Hematopoietic multipotent progenitor cell treated with erythropoietin and hydrocortisone succinate and interleukin-3 and kit ligand, for 8 days (in vitro differentiated cells): ENCODE measurements around the gene DNPH1.

Source experiments
- DNase-seq: peaks from one replicate; pipeline ENCODE4 v3.0.0-alpha.2; 2015

The DNPH1 gene

DNA sequence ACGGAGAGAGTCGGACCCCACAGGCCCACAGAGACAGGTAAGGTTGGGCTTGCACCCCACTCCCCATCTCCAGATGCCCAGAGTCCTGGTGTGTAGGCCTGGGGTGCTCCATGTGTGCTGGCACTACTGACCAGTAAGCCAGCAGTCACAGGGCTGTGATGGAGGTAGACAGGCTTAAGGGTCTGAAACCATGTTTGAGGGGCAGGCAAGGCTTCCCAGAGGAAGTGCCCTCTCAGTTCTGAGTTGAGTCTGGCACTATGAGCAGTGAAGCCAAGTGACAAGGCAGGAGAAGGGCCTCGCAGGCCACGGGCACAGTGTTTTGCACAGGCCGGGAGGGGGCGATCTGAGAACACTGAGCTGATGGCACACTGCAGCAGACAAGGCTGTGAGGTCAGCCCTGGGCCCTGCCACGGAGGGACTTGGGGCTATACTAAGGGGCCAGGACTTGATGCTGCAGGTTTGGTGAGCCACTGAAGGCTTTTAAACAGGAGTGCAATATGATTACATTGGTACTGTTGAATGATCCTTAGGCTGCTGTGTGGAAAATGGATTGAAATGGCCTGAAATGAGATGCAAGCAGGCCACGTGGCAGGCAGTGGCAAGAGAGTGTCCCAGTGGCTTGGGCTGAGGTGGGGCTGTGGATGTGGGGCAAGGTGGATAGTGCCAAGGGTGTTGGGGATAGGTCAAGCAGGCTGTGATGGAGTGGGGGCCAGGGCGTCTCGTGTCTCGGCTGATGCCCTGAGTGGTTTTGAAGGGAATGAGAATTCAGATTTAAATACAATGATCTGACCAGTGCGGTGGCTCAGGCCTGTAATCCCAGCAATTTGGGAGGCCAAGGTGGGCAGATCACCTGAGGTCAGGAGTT lies 34.3 kb upstream of the DNPH1 start:
- peak; percentile 78 for DNase-seq

DNA sequence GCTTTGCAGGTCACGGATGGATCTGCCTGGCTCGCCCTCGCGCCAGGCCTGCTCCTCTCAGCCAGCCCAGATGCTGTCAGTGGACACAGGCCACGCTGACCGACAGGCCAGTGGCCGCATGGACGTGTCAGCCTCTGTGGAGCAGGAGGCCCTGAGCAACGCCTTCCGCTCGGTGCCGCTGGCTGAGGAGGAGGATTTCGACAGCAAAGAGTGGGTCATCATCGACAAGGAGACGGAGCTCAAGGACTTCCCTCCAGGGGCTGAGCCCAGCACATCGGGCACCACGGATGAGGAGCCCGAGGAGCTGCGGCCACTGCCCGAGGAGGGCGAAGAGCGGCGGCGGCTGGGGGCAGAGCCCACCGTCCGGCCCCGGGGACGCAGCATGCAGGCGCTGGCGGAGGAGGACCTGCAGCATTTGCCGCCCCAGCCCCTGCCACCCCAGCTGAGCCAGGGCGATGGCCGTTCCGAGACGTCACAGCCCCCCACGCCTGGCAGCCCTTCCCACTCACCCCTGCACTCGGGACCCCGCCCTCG lies 33.6 kb upstream of the DNPH1 start:
- no peak for DNase-seq

DNA sequence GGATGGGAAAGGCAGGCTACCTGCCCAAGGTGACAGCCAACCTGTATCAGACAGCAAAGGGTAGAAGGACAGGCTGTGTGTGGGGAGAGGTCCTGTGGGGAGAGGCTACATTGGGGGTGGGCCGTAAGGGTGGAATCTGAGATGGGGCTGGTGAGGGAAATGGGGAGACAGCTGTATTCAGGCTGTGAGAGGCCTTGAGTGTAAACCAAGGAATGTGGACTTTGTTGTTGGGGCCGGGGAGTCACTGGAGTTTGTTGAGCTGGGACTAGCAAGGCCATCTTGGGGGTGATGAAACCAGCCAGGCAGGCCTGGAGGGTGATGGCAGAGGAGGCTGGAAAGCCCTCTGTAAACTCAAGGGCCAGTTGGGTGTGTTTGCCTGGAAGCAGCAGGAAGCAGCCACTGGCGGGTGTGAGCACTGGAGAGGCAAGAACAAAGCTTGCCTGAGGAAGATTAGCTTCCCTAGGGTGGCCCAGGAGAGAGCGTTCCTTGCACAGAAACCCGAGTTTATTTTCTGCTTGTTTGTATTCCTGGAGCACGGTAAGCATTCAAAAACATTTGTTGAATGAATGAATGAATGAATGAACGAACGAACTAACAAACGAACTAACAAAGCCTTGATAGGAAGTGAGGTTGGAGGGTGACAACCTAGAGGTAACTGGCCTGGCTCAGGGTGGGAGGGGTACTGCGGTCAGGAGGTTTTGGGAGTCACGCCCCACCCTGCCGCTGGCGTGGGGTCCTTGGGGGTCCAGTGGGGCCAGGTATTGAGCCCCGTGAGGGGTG lies 32.9 kb upstream of the DNPH1 start:
- no peak for DNase-seq

DNA sequence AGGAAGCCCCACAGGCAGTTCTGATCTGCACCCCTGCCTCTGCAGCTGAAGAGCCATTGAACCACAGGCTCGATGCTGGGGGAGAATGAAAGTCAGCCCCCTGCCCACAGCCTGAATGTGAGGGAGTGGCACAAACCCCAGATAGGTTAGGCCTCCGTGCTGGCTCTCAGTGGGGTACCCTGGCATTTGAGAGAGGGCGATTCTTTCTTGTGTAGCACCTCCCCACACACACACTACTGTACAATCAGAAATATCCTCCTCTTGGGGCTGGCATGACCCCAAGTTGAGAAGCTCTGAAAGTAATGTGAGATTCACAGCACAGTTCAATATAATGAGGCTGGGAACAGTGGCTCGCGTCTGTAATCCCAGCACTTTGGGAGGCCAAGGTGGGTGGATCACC lies 31.9 kb upstream of the DNPH1 start:
- no peak for DNase-seq

DNA sequence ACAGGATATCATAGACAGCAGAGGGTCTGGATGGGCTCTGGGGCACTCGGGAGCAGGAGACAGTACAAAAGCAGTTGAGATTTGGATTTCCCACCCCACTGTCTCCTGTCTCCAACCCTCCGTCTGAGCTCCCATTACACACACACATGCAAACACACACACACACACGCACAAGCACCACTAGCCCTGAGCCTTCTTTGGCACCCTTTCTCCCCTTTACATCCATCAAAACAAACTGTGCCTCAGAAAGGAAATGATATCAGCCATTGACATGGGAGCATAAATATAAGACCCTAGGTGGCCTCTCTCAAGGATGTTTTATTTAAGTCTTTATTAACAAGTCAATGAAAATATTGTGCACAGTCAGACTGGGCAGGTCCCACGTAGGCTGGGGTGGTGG lies 31.5 kb upstream of the DNPH1 start:
- no peak for DNase-seq

DNA sequence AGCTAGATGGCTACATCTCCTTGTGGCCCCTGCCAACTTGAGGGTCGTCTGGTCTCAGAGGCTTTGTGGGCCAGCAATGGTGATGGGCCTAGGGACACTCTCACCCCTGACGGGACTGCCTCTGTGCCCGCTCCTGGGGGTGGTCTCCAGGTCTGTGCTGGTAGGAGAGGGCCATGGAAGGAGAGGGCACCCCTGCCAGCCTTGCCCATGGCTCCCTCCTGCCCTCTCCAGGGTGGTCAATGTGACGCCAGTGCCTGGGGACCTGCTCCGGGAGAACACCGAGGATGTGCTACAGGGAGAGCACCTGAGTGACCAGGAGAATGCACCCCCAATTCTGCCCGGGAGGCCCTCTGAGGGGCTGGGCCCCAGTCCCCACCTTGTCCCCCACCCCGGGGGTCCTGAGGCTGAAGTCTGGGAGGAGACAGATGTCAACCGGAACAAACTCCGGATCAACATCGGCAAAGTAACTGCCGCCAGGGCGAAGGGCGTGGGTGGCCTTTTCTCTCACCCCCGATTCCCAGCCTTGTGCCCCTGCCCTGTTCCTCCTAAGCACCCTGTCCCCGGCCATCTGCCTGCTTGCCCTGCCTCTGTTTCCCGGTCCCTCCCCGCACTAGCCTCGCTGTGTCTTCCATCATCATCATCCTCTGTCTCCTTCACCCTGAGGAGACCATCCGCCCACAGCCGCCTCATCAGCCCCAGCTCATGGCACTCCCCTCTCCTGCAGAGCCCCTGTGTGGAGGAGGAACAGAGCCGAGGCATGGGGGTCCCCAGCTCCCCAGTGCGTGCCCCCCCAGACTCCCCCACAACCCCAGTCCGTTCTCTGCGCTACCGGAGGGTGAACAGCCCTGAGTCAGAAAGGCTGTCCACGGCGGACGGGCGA lies 29.8 kb upstream of the DNPH1 start:
- no peak for DNase-seq

DNA sequence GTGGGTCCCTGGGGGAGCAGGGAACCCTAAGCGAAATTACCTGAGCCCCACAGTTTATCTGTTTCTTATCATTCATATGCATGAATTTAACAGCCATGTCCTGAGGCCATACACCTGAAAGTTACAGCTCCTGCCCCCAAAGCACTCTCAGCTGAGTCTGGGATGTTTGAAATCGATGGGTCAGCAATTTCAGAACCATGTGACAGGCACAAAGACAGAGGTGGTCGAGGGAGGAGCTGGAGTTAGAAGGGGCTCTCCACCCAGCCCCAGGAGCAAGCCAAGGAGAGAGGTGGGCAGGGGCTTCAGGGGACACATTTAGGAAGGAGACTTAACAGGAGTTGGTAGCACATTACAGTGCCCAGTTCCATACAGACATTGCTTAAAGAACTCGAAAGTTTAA lies 28.9 kb upstream of the DNPH1 start:
- no peak for DNase-seq

DNA sequence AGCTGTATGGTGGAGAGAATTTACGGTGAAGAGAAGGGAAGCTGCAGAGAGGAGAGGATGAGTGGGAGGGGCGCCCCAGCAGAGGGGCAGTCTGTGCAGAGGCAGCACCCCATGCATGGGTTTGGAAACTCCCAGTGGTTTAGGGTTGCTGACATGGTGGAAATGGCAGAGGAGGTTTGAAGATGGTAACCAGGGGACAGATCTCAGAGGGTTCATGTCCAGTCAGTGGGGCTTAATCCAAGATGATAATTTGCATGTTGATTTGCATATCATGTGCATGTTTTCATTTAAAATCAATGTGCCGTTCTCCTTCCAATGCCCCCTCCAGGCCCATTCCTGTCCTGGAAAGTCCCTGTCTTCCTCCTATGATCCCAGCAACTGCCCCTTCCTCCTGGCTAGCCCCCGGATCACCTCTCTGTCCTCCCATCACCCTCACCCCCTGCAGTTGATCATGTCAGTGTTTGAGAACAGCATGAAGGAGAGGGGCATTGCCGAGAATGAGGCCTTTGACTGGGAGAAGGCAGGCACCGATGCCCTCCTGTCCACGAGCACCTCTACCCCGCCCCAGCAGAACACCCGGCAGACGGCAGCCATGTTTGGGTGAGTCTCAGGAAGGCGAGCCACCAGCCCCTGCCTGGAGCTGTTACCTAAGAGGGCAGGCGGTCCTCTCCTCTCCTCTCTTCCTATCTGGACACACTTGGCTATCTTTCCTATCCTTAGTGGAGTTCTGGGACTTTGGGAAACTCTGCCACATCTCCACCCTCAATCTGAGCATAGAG lies 28.3 kb upstream of the DNPH1 start:
- no peak for DNase-seq

DNA sequence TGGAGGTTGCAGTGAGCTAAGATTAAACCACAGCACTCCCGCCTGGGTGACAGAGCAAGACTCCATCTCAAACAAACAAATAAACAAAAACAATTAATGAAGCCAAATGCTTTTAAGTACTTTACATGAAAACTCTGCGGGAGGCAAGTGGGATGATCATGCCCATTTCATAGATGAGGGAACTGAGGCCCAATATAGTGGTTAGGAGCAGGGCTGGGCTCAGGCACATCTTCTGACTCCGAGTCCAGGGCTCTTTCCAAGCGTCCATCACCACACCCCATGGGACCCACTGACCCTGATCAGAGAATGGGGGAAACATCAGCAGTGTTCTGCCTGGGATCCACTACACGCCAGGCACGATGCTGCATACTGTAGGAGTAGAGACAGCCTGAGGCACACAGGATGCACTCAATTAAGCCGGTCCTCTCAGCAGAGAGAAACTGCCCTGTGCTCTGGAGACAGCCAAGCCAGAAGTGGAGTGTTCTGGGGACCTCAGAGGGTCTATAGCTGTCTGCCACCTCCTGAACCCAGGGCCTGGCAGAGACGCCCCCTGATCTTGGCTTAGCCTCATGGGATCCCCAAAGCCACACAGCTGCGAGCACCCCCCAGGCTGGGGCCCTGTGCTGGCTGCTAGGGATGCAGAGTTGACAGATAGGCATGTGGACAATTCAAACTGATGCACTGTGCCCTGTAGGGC lies 27.5 kb upstream of the DNPH1 start:
- DNase-seq: no peak

DNA sequence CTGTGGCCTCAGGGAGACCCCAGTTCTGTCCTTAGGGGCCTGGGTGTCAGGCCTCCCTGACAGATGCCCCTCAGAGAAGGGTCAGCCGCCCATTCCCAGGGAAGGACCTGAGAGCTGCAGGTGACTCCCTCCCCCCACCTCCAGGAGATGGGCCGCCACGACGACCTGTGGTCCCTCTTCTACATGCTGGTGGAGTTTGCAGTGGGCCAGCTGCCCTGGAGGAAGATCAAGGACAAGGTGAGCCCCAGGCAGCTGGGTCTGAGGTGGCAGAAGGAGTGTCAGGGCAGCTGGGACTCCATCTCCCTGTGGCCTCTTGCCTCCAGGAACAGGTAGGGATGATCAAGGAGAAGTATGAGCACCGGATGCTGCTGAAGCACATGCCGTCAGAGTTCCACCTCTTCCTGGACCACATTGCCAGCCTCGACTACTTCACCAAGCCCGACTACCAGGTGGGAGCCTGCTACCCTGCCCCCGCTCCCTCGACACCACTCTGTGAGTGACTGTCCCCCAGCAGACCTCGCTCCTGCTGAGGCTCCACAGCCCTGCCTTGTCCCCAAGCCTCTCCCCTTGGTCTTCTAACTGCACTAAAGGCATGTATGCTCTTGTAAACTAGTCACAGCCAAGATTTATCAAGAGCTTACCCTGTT lies 26.2 kb upstream of the DNPH1 start:
- DNase-seq: no peak

DNA sequence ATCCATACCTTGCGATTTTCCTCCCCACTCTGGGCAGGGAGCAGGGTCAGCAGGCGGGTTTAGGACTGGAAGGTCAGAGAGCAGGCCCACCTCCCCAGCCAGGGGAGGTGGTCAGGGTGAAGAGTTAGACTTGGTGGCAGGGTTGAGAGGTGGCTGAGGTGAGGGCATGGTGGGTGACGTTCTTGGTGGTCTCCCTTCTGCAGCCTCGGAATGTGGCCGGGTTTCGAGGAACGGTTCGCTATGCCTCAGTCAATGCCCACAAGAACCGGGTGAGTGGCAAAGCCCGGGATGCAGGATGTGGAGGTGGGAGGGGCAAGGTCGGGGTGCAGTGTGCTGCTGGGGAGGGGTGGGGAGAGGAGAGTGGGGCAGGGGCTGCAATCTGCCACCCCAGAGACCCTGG lies 25.6 kb upstream of the DNPH1 start:
- no peak for DNase-seq

DNA sequence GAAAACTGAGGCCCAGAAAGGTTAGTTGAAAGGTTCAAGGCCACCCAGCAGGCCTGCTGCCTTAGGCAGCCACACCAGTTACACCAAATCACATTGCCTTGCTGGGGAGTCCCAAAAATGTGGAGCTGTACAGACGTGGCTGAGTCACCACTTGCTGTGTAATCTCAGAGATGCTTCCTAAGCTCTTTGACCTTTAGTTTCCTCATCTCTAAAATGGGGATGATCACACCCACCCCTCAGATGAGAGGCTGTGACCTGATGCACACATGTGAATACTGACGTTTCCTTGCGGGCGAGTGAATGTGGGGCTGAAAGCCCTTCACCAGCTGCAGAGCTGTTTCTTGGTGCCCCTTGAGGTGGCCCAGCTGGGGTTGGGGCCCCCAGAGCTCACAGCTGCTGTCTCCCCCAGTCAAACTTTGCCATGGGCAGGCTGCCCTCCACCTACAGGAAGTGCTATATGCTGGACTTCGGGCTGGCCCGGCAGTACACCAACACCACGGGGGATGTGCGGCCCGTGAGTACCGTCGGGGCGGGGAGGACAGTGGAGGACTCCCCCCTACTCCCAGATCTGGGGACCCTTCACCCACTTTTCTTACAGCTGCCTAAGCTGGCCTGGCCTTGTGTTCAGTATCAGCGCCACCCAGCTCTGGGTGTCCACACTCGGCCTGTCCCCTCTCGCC lies 25.0 kb upstream of the DNPH1 start:
- no peak for DNase-seq

DNA sequence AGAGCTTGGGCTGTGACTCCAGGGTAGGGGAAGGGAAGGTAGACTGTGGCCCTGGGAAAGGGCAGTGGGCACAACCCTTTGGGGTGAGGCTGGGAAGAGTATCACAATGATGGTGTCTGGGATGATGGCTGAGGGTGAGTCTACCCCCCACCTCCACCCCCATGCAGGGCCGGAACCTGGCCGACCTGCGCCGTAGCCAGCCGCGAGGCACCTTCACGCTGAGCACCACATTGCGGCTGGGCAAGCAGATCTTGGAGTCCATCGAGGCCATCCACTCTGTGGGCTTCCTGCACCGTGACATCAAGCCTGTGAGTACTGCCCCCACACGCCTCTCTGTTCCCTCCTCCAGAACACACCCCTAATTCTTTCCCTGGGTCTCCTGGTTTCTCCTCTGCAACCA lies 24.1 kb upstream of the DNPH1 start:
- no peak for DNase-seq

DNA sequence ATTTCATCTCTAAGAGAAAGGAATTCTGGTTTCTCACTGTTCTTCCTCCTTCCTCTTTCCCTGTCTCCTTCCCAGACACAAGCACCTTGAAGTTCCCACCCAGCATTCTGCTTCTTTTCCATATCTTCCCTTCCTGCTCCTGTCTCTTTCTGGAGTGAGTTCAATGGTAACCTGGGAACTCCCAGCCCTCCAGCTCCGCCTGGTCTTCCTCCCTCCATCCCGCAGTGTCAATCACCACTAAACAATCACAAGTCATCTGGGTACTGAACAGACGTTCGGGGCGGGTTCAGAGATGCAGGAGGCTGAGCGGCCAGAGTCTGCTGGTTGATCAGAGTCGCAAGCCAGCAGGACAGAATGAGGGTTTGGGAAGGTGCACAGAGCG lies 21.7 kb upstream of the DNPH1 start:
- no peak for DNase-seq

DNA sequence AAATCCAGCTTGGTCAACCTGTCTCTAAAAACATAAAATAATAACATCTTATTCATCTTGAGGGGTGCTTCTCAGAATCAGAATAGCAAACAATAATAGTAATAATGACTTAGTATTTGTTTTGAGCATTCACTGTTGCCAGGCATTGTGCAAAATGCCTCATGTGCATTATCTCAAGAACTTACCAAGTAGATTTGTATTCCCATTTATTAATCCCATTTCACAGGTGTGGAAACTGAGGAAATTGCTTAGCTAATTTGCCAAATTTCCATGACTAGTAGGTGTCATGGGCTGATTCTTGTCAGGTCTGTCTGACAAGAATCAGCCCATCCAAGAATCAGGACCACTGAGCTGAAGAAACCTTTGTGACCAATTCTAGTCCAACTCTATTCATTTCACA lies 19.5 kb upstream of the DNPH1 start:
- DNase-seq: no peak

DNA sequence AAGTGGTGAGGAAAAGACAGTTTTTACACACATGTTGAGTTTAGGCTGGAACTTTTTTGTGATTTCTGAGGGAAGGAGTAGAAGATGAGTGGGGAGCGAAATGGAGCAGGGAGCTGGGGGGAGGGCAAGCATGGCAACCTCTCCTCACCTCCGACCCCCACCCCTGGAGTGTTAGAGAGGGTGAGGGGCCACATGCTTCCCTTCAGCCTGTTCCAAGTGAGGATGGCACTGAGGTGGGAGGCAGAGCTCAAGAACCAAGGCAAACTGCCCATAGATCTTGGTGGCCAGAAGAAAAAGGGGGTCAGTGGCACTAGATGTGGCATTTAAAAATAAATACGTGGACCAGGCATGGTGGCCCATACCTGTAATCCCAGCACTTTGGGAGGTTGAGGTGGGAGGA lies 18.8 kb upstream of the DNPH1 start:
- DNase-seq: no peak

DNA sequence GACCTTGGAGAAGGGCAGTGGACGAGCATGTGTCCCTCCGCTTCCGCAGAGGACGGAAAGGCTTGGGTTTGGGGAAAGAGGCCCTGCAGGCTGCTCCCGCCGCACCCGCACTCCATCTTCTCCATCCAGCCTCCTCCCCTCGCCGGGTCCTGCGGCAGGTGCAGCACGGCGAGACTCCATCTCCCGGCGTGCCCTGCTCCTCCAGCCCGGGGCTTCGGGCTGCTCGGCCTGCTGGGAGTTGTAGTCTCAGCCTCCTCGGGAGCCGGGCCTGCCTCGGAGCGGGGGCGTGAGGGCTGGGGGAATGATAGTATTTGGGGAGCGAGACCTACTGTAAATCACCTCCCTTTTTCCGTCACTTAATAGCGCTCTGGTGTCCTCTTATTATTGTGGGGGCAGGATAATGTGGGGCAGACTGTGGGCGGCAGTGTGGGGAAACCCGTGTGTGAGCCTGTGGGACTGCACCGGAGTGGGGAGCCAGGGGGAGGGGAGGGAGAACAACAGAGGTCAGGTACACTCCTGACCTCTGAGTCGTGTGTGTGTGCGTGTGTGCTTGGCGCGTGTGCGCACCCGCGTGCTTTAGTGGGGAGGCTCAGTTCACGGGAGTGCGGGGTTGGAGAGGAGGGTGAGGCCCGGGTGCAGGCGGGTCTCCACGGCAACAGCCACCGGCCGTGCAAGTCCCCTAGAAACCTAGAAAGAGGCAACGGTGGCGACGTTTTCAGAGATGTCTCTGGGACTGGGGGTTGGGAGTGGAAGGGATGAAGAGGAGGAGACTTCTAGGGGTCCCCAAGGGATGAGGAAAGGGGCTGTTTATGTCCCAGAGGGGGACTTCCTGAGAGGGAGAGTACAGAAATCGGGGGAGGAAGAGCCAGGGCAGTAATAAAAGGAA lies 18.1 kb upstream of the DNPH1 start:
- peak; percentile 79 for DNase-seq

DNA sequence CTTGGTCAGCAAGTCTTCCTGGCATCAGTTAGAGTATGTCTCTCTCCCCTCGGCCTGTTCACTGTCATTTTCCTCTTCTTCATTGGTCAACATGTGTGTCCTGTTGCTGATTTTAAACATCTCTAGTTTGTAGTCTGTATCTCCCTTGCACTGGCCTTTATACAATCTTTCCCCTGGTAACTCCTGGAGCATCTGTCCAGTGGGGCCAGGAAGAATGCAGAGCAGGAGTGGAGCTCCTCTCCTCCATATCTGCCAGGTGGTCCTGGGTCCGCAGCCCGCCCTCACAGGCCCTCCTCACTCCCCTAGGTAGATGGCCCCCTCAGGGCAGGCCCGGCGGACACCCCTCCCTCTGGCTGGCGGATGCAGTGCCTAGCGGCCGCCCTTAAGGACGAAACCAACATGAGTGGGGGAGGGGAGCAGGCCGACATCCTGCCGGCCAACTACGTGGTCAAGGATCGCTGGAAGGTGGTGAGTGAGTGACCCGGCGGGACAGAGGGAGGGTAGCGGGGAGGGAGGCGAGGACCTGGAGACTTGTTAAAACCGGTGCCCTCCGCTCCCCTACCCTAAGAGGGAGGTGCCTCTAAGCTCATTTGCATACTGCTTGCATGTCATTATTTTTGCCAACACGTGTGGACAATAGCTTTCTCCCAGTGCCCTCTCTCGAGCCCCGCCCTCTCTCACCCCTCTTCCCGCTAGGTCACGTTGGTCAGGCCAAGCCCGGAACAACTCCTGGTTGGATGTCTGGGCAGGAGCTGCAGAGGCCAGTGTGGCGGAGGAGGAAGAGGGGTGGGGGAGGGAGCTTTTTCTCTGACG lies 17.2 kb upstream of the DNPH1 start:
- peak; percentile 74 for DNase-seq
